ENCODE results near the gene MBNL2. TPM values are rescaled to one million over a fixed set of nuclear protein-coding genes. Genes with fewer than 3 reads are reported as not detected.

MBNL2 gene
- total RNA-seq, 1 donor from 2014 or later, result 43.7 TPM

GRCh38 chr13:97414392-97414791 lies 192.3 kb downstream of the MBNL2 start:
- Mint-ChIP-seq H3K27me3 (no peaks in the 10 kb centered on the region), H3K9me3 (no peaks in the 10 kb centered on the region), H3K4me1 (ENCODE audit: unreplicated experiment) (no peaks in the 10 kb centered on the region), H3K4me3 (no peak overlapping the region), H3K27ac (no peak overlapping the region), H3K36me3 (no peaks in the 10 kb centered on the region)
- no peak for TF ChIP-seq CTCF (conservative IDR thresholded peaks at IDR 0.05)
- DNase-seq (ENCODE audit: extremely low spot score, unreplicated experiment), result no peak

- no peak overlapping the region for H3K4me3 Mint-ChIP-seq
- TF ChIP-seq CTCF (conservative IDR thresholded peaks at IDR 0.05), result no peak
- no peak for DNase-seq (ENCODE audit: extremely low spot score, unreplicated experiment)
- no peaks in the 10 kb centered on the region for H3K36me3 Mint-ChIP-seq
- no peaks in the 10 kb centered on the region for H3K27me3 Mint-ChIP-seq
- H3K9me3 Mint-ChIP-seq, result no peaks in the 10 kb centered on the region
- H3K27ac Mint-ChIP-seq, result no peak overlapping the region
- no peaks in the 10 kb centered on the region for H3K4me1 Mint-ChIP-seq (ENCODE audit: unreplicated experiment)
These were observed 195.6 kb downstream of the MBNL2 start for GRCh38 chr13:97417698-97418097.

GRCh38 chr13:97422118-97423054 lies 200.3 kb downstream of the MBNL2 start:
- Mint-ChIP-seq H3K9me3 (no peaks in the 10 kb centered on the region), H3K4me3 (no peak overlapping the region), H3K27ac (no peak overlapping the region)

GRCh38 chr13:97423300-97424045 lies 201.3 kb downstream of the MBNL2 start:
- H3K27me3 Mint-ChIP-seq, result no peaks in the 10 kb centered on the region
- no peak for TF ChIP-seq CTCF (conservative IDR thresholded peaks at IDR 0.05)
- DNase-seq (ENCODE audit: extremely low spot score, unreplicated experiment), result no peak
- no peak overlapping the region for H3K4me3 Mint-ChIP-seq
- H3K4me1 Mint-ChIP-seq (ENCODE audit: unreplicated experiment), result no peaks in the 10 kb centered on the region
- no peak overlapping the region for H3K27ac Mint-ChIP-seq
- H3K36me3 Mint-ChIP-seq, result no peaks in the 10 kb centered on the region
- no peaks in the 10 kb centered on the region for H3K9me3 Mint-ChIP-seq

More at GRCh38 chr13:97422118-97423054, 200.3 kb downstream of the MBNL2 start:
- no peaks in the 10 kb centered on the region for H3K36me3 Mint-ChIP-seq
- no peaks in the 10 kb centered on the region for H3K27me3 Mint-ChIP-seq
- no peaks in the 10 kb centered on the region for H3K4me1 Mint-ChIP-seq (ENCODE audit: unreplicated experiment)
- no peak for TF ChIP-seq CTCF (conservative IDR thresholded peaks at IDR 0.05)
- no peak for DNase-seq (ENCODE audit: extremely low spot score, unreplicated experiment)

- no peak overlapping the region for H3K27ac Mint-ChIP-seq
- H3K4me1 Mint-ChIP-seq (ENCODE audit: unreplicated experiment), result peaks cover 10% of the 10 kb centered on the region
- H3K9me3 Mint-ChIP-seq, result no peaks in the 10 kb centered on the region
- no peak overlapping the region for H3K4me3 Mint-ChIP-seq
- H3K27me3 Mint-ChIP-seq, result no peaks in the 10 kb centered on the region
- no peak for DNase-seq (ENCODE audit: extremely low spot score, unreplicated experiment)
- no peak for TF ChIP-seq CTCF (conservative IDR thresholded peaks at IDR 0.05)
- H3K36me3 Mint-ChIP-seq, result no peaks in the 10 kb centered on the region
These were observed 203.5 kb downstream of the MBNL2 start for GRCh38 chr13:97425590-97425989.
